Parathyroid adenoma (tissue), 2 donors: ENCODE measurements around the gene COQ9.

Source experiments
- H2AFZ ChIP-seq: fragments of 300-600 bp; sonication (generic); one replicate; pipeline ENCODE4 v1.7.0; 2017; ENCODE audit warnings: antibody characterized with exemption, mild to moderate bottlenecking
- H3K27ac ChIP-seq: fragments of 300-600 bp; sonication (generic); one replicate; pipeline ENCODE4 v1.7.0; 2017
- H3K27me3 ChIP-seq: fragments of 300-600 bp; sonication (generic); one replicate; pipeline ENCODE4 v1.7.0; 2017; ENCODE audit warnings: low read length; ENCODE audit not compliant: control insufficient read depth, insufficient read depth
- H3K36me3 ChIP-seq: fragments of 300-600 bp; sonication (generic); one replicate; pipeline ENCODE4 v1.7.0; 2017; ENCODE audit warnings: low read length; ENCODE audit not compliant: control insufficient read depth, insufficient read depth
- H3K4me1 ChIP-seq: fragments of 300-600 bp; sonication (generic); one replicate; pipeline ENCODE4 v1.7.0; 2017; ENCODE audit warnings: control low read depth
- H3K4me2 ChIP-seq: fragments of 300-600 bp; sonication (generic); one replicate; pipeline ENCODE4 v1.7.0; 2017; ENCODE audit warnings: low read length
- H3K4me3 ChIP-seq: fragments of 300-600 bp; sonication (generic); one replicate; pipeline ENCODE4 v1.7.0; 2017; ENCODE audit warnings: low read depth, low read length
- H3K79me2 ChIP-seq: fragments of 300-600 bp; sonication (generic); one replicate; pipeline ENCODE4 v1.7.0; 2017; ENCODE audit warnings: control low read depth
- H3K9ac ChIP-seq: fragments of 300-600 bp; sonication (generic); one replicate; pipeline ENCODE4 v1.7.0; 2017; ENCODE audit warnings: mild to moderate bottlenecking
- H3K9me3 ChIP-seq: fragments of 300-600 bp; sonication (generic); one replicate; pipeline ENCODE4 v1.7.0; 2017; ENCODE audit warnings: low read length; ENCODE audit not compliant: control insufficient read depth
- CTCF ChIP-seq: fragments of 300-600 bp; sonication (generic); IDR thresholded peaks from one replicate; pipeline ENCODE4 v1.7.0; 2017; ENCODE audit warnings: antibody characterized with exemption, mild to moderate bottlenecking
- donor health status: primary hyperparathyroidism.

The COQ9 gene

GRCh38 chr16:57475711-57476339 lies 28.5 kb downstream of the COQ9 start:
- H3K4me2 ChIP-seq, result no peak overlapping the region
- peaks cover 11% of the 10 kb centered on the region for H3K79me2 ChIP-seq
- no peaks in the 10 kb centered on the region for H3K27me3 ChIP-seq
- peaks cover 7% of the 10 kb centered on the region for H3K4me1 ChIP-seq
- TF ChIP-seq CTCF, result peak; percentile 60
- H3K9me3 ChIP-seq, result no peaks in the 10 kb centered on the region
- H3K36me3 ChIP-seq, result no peaks in the 10 kb centered on the region
- no peak overlapping the region for H2AFZ ChIP-seq
- no peak overlapping the region for H3K4me3 ChIP-seq
- H3K27ac ChIP-seq, result no peak overlapping the region
- no peak overlapping the region for H3K9ac ChIP-seq

- TF ChIP-seq CTCF, result no peak
- Histone ChIP-seq H3K27me3 (no peaks in the 10 kb centered on the region), H2AFZ (no peak overlapping the region), H3K4me3 (no peak overlapping the region), H3K4me1 (peaks cover 5% of the 10 kb centered on the region), H3K4me2 (no peak overlapping the region), H3K9me3 (no peaks in the 10 kb centered on the region), H3K27ac (no peak overlapping the region), H3K9ac (no peak overlapping the region), H3K36me3 (no peaks in the 10 kb centered on the region), H3K79me2 (peaks cover 14% of the 10 kb centered on the region)
Measured at GRCh38 chr16:57476546-57477410, 29.5 kb downstream of the COQ9 start.

- Histone ChIP-seq H3K27ac (no peak overlapping the region), H3K4me2 (no peak overlapping the region), H3K27me3 (no peaks in the 10 kb centered on the region), H3K36me3 (no peaks in the 10 kb centered on the region), H3K4me1 (peaks cover 5% of the 10 kb centered on the region), H3K4me3 (no peak overlapping the region), H3K79me2 (peaks cover 15% of the 10 kb centered on the region), H3K9ac (no peak overlapping the region), H3K9me3 (no peaks in the 10 kb centered on the region), H2AFZ (no peak overlapping the region)
- no peak for TF ChIP-seq CTCF
Measured at GRCh38 chr16:57477531-57478202, 30.4 kb downstream of the COQ9 start.

- H3K9ac ChIP-seq, result no peak overlapping the region
Measured at GRCh38 chr16:57478396-57479204, 31.3 kb downstream of the COQ9 start.

More at GRCh38 chr16:57478396-57479204, 31.3 kb downstream of the COQ9 start:
- Histone ChIP-seq H3K27me3 (no peaks in the 10 kb centered on the region), H3K4me2 (peak overlapping the region; percentile 15), H3K4me3 (peak overlapping the region; percentile 20), H3K36me3 (no peaks in the 10 kb centered on the region), H3K9me3 (no peaks in the 10 kb centered on the region), H3K79me2 (peaks cover 18% of the 10 kb centered on the region), H2AFZ (no peak overlapping the region), H3K4me1 (peaks cover 6% of the 10 kb centered on the region), H3K27ac (no peak overlapping the region)
- TF ChIP-seq CTCF, result no peak
